ENCODE results near the gene RNF114. TPM values are rescaled to one million over a fixed set of nuclear protein-coding genes. Genes with fewer than 3 reads are reported as not detected.

Gene RNF114
- total RNA-seq, 2 donors from 2014 or later = 82.0 to 181 TPM

DNA sequence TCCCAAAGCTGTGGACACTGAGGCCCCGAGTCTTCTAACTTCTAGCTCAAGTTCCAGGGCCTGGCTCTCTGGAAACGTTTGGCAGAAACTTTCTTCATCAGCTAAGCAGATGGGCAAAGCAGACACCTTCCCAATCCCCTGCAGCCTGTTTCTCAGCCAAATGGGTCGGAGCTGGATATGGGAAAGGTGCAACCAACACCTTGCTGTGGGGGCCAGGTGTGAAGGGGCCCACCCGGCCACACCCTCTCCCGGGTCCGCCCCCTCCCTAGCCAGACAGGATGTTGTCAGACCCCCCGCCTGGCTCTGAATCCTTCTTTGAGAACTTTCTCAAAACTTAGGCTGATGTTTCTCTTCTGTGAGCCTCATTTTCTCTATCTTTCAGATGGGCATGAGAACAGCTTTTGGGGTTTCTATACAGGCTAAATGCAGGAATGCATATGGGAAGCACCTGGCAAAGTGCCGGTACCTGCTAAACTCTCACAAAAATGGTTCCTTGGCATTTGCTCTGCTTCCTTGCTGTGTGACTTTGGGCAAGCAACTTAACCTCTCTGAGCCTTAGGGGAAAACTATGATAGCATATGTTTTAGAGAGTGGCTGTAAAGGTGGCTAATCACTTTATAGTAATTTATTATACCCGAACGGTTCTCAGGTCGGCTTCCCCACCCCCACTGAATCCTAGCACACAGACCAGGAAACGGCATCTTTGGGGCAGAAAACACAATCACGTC, 48.4 kb downstream of the RNF114 start:
- no peak for ATAC-seq
- intact Hi-C loops (cut with DNase I) = loop anchor here (5.0 kb wide), 1 partner anchor 83 kb away; no protein-coding TSS in a partner anchor
- no peaks in the 10 kb centered on the region for H3K27me3 ChIP-seq
- H3K9me3 ChIP-seq = no peaks in the 10 kb centered on the region
- H3K4me3 ChIP-seq = no peak overlapping the region
- H3K27ac ChIP-seq = no peak overlapping the region
- peaks cover 15% of the 10 kb centered on the region for H3K4me1 ChIP-seq
- DNase-seq = no peak
- H3K36me3 ChIP-seq (replicated peaks in 1 of 2; ENCODE audit: insufficient read depth in 1 of 2, low read depth in 2 of 2) = no peaks in the 10 kb centered on the region
- TF ChIP-seq, protein P1, sequence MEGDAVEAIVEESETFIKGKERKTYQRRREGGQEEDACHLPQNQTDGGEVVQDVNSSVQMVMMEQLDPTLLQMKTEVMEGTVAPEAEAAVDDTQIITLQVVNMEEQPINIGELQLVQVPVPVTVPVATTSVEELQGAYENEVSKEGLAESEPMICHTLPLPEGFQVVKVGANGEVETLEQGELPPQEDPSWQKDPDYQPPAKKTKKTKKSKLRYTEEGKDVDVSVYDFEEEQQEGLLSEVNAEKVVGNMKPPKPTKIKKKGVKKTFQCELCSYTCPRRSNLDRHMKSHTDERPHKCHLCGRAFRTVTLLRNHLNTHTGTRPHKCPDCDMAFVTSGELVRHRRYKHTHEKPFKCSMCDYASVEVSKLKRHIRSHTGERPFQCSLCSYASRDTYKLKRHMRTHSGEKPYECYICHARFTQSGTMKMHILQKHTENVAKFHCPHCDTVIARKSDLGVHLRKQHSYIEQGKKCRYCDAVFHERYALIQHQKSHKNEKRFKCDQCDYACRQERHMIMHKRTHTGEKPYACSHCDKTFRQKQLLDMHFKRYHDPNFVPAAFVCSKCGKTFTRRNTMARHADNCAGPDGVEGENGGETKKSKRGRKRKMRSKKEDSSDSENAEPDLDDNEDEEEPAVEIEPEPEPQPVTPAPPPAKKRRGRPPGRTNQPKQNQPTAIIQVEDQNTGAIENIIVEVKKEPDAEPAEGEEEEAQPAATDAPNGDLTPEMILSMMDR (IDR thresholded peaks at IDR 0.05) = no peak
- no peak for TF ChIP-seq POLR2A (IDR thresholded peaks at IDR 0.05)
- WGBS, 2 donors = 81 to 83% methylated on average over 11 to 13 of the region's 13 CpGs

DNA sequence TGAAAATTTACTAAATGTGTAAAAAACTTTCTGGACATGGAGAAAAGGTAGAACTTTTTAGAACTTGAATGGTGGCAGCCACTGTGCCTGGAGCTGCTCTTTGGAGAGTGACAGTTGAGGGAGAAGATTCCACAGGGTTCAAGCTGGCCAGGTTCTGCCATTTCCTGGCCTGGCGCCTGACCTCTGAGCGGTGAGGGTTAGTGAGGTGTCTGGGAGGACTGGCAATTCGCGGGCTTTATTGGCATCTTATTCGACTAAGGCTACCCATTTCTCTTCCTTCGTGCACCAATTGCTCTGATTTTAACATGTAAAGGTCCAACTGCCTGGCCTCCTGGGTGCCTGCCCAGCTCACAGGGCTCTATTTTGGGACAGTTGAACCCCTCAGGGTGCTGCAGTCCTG, 49.0 kb downstream of the RNF114 start:
- Histone ChIP-seq H3K9me3 (no peaks in the 10 kb centered on the region), H3K36me3 (replicated peaks in 1 of 2; ENCODE audit: insufficient read depth in 1 of 2, low read depth in 2 of 2) (no peaks in the 10 kb centered on the region), H3K4me1 (peaks cover 15% of the 10 kb centered on the region), H3K27ac (no peak overlapping the region), H3K27me3 (no peaks in the 10 kb centered on the region), H3K4me3 (no peak overlapping the region)
- no peak for ATAC-seq
- intact Hi-C loops (cut with DNase I) = no loop called here
- DNase-seq = no peak
- TF ChIP-seq POLR2A (IDR thresholded peaks at IDR 0.05) = no peak
- TF ChIP-seq, protein P1 (IDR thresholded peaks at IDR 0.05) = no peak
- 65 to 78% methylated on average over 6 of the region's 6 CpGs for WGBS, 2 donors

DNA sequence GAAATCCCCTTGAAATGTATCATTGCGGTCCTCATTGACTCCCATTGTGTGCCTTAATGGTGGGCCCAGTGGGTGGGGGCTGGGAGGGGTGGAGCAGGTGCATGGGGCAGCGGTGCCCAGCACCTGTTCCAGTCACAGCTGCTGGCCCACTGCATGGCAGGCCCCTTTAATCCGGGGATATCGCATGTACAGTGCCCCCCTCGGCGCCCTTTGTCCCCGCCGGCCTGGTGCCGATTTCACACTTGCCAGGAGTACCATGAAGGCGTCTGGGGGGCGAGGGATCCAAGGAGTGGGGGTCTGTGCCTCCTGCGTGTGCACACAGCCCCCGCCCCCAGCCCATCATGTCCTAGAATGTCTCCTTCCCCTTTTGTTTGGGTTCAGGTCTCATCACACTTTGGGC, 49.4 kb downstream of the RNF114 start:
- WGBS, 2 donors = 85 to 90% methylated on average over 3 to 10 of the region's 13 CpGs
- Histone ChIP-seq H3K9me3 (no peaks in the 10 kb centered on the region), H3K27me3 (no peaks in the 10 kb centered on the region), H3K36me3 (replicated peaks in 1 of 2; ENCODE audit: insufficient read depth in 1 of 2, low read depth in 2 of 2) (no peaks in the 10 kb centered on the region), H3K4me1 (peaks cover 15% of the 10 kb centered on the region), H3K27ac (no peak overlapping the region), H3K4me3 (no peak overlapping the region)
- TF ChIP-seq POLR2A (IDR thresholded peaks at IDR 0.05) = no peak
- TF ChIP-seq, protein P1 (IDR thresholded peaks at IDR 0.05) = no peak
- no peak for ATAC-seq
- no peak for DNase-seq
- intact Hi-C loops (cut with DNase I) = no loop called here

DNA sequence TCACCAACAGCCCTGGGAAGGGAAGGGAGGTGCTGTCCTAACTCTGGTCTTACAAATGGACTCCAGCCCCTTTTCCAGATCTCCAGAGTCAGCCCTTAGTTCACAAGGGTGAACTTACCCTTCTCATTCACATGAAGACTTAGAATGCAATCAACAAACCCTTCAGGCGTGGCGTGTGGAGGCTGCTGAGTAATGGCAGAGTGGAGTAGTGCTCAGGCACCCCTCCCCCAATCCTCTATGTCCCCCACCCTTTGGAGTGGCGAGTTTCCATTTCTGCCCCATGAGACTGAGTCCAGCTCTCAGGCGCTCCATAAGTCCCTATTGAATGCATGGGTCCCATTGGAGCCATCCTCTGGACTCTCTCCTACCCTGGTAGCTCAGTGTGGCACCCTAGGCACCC, 49.9 kb downstream of the RNF114 start:
- intact Hi-C loops (cut with DNase I) = no loop called here
- ATAC-seq (no peak), DNase-seq (no peak)
- Histone ChIP-seq H3K4me1 (peaks cover 15% of the 10 kb centered on the region), H3K9me3 (no peaks in the 10 kb centered on the region), H3K27ac (no peak overlapping the region), H3K27me3 (no peaks in the 10 kb centered on the region), H3K4me3 (no peak overlapping the region), H3K36me3 (replicated peaks in 1 of 2; ENCODE audit: insufficient read depth in 1 of 2, low read depth in 2 of 2) (no peaks in the 10 kb centered on the region)
- TF ChIP-seq POLR2A (IDR thresholded peaks at IDR 0.05) = no peak
- TF ChIP-seq, protein P1 (IDR thresholded peaks at IDR 0.05) = no peak
- WGBS, 2 donors = 79 to 84% methylated on average over 4 of the region's 4 CpGs
